SH-SY5Y (cell line): ENCODE data around the gene MAGI2.

ENCODE experiments used
- GATA2 ChIP-seq: IDR thresholded peaks from 2 replicates; pipeline ENCODE4 v1.6.1; 2011; ENCODE audit warnings: mild to moderate bottlenecking, low read depth, low read length
- GATA3 ChIP-seq: IDR thresholded peaks from 2 replicates; pipeline ENCODE4 v1.6.1; 2011; ENCODE audit warnings: low read depth, mild to moderate bottlenecking, low read length, moderate library complexity

- no peak for TF ChIP-seq GATA3
- no peak for TF ChIP-seq GATA2
Measured at GRCh38 chr7:78279032-78279431, 1174.4 kb downstream of the MAGI2 start.
